HPDE6-E6E7 (cell line): ENCODE results near the gene CSTF1.

Experiments used
- DNase-seq: peaks from one replicate; pipeline ENCODE4 v3.0.0; 2011; ENCODE audit warnings: missing footprints; ENCODE audit errors: extremely low spot score

The CSTF1 gene

DNA sequence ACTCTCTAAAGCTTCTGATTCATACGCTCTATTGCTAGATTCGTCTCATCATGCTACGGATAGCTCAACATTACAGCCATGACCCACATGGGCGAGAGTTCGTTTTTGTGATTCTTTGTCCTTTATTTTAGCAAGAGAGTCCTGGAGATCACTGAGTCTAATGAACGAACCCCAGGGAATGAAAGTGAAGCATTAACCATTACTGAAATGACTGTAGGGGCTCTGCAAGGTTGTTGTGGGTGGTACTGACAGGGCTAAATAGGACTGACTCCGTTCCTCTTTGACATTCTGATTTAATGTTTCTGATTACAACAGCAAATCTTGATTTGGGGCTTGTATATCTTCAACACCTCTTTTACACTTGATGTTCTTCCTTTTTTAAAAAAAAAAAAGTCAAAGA lies 62.3 kb downstream of the CSTF1 start:
- DNase-seq = no peak
